Stimulated activated CD4-positive, alpha-beta T cell treated with anti-CD3 and anti-CD28 coated beads, TNF-alpha, amount 100 ng/mL, for 1 hour (primary cell): Measurements from ENCODE around the gene RPP40.
"Not testable (repeated sequence)": the region's sequence is repeated elsewhere in the genome, so short reads cannot be mapped to it uniquely, and the experiment has no call there.

Source experiments
- DNase-seq, 3 donors: peaks; one replicate each; pipeline ENCODE4 v3.0.0-alpha.2; 2020; ENCODE audit warnings: low read depth in 3 of 3, low spot score in 1 of 3

Gene RPP40, protein sequence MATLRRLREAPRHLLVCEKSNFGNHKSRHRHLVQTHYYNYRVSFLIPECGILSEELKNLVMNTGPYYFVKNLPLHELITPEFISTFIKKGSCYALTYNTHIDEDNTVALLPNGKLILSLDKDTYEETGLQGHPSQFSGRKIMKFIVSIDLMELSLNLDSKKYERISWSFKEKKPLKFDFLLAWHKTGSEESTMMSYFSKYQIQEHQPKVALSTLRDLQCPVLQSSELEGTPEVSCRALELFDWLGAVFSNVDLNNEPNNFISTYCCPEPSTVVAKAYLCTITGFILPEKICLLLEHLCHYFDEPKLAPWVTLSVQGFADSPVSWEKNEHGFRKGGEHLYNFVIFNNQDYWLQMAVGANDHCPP

DNA sequence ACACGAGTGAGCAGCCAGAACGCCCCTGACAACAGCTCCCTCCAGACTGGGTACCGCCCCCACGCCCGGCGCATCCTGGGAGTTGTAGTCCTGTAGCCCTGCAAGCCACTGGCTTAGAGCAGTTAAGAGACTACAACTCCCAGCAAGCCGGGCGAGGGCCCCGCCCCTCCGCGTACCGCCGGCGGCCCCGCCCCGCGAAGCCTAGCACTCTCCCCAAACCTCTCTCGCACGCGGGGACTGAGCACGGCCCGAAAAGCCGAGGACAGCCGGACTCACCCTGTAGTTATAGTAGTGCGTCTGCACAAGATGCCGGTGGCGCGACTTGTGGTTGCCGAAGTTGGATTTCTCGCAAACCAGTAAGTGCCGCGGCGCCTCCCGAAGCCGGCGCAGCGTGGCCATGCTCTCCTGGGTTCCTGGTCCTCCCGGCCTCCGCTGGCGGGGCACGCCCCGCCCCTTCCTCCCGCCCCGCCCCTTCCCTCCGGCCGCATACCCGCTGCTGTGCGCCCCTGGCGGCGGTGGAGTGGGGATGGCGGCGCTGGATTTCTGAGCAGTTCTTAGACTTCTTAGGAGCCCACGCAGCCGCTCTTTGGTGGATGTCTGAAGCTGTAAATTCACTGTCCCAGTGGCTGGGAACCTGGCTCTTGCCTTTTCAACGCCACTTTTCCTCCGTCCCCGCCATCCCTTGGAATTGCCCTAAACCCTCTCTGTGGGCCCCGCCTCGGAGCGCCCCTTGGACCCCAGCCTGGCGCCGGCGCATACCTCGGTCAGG is at the start of gene RPP40:
RPP40 (minus strand) TSS at position 434 of the 769 bp plus-strand sequence; CDS start at position 399, 35 bp downstream.
- peak; percentile 94 to 98 (median 95) for DNase-seq

DNA sequence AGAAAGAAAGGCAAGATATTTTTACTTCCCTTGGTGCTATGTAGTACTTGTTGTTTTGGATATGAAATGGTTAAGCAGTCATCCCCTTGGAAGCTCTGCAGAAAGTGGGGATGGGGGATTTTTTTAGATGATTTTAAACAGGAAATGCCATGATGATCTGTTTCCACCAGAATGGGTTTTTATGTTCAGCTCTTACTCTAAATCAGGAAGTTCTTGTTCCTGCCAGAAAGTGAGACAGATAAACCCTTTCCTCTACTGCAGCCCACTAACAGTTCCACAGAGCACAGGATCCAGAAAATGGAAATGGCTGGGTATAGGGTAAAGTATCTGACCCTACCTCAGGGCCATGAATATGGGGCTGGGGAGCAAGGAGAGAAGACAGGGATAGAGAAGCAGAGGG is 49.2 kb upstream of the RPP40 start:
- DNase-seq, result no peak

DNA sequence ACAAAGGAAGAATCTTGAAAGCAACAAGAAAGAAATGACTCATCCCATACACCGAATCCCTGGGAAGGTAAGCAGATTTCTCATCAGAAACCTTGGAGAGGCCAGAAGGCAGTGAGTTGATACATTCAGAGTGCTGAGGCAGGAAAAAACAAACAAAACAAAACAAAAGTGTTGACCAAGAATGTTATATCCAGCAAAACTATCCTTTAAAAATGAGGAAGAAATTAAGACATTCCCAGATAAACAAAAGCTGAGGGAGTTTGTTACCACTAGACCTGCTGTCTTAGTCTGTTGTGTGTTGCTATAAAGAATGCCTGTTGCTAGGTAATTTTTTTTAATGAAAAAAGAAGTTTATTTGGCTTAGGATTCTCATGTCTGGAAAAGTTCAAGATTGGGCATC is 47.6 kb upstream of the RPP40 start:
- DNase-seq, result no peak

DNA sequence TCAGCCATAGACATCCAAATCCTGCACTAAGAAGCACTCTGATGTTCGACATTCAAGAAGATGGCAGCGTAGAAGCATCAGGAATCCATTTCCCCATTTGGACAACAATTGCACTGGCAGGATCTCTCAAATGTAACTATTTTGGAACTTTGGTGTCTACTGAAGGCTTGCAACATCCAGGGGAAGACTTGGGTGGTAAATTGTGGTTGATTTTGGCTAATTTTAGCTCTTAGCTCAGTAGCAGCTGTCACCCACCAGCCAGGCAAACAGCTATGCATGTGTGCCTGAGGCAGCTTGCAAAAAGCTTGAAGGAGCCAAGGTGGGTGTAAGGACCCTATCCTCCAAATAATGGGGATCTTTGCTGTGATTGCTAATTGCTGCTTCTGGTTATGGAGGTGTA is 46.2 kb upstream of the RPP40 start:
- DNase-seq, result no peak

DNA sequence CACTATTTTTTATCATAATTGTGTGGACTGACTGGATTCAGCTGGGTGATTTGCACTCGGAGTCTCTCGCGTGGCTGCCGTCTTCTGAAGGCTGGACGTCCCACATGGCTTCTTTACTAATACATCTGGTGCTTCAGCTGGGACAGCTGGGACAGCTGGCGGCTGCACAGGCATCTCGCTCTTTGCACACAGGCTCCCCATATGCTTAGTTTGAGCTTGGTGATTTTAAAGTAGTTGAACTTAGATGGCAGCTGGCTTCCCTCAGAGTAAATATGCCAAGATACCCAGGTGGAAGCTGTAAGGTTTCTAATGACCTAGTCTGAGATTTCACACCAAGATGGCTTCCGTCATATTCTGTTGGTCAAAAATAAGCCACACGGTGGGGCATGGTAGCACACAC is 42.6 kb upstream of the RPP40 start:
- no peak for DNase-seq

DNA sequence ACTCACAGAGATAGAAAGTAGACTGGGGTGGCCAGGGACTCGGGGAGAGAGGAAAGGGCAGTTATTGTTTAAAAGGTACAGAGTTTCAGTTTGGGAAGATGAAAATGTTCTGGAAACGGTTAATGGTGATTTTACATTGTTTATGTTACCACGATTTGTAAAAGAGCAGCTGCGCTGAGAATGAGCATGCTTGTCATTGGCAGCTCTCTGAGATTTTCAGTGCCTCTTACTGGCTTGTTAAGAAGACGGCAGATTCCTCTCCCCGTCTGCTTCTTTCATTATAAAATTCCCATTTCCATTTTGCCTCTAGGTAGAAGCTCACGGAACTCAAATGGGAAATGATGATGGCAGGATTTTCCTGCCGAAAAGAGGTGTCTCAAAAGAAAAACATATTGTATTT is 41.6 kb upstream of the RPP40 start:
- no peak for DNase-seq

DNA sequence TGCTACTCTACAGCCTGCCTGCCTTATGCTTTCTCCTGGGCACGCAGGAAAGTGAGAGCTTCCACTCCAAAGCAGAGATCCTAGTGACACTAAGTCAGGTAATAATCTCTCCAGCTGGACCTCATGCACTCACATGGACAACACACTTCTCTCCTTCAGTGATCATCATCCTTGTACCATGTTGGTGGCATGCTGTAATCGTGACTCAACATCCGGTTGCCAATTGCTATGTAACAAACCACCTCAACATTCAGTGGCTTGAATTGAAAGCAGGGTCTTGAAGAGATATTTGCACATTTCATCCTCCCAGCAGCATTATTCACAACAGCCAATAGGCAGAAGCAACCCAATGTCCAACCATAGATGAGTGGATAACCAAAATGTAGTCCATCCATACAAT is 41.0 kb upstream of the RPP40 start:
- DNase-seq, result no peak

DNA sequence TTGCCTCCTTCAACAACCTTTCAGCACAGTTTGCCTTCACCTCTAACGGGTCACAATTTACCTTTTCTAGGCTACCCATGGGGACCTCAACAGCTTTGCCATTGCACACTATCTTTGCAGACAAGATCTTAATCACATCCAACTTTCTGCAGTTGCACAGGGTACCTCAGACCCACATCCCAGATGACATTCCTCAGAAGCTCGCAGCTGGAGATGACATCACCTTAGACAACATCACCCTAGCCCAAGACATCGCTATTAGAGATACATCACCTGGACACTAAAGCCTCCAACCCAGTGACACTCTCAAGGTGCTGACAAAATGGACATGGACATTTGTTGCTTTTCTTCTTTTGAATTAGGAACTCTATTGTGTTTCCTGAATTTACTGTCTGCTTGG is 38.6 kb upstream of the RPP40 start:
- no peak for DNase-seq

DNA sequence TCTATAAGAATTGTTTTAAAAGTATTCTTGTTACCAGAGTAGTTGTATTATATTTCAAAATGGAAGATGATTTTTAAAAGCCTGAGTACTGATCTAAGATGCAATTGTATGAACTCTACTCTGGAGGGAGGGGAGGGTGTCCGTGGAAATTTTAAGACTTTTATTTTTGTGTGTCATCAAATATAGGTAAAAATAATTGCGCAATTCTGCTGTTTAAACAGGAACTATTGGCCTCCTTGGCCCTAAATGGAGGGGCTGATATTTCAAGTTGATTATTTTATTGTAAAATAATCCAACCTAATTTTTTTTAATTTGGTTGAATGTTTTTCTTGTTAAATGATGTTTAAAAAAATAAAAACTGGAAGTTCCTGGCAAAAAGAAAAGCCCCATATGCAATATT is 38.1 kb upstream of the RPP40 start:
- DNase-seq, result no peak

DNA sequence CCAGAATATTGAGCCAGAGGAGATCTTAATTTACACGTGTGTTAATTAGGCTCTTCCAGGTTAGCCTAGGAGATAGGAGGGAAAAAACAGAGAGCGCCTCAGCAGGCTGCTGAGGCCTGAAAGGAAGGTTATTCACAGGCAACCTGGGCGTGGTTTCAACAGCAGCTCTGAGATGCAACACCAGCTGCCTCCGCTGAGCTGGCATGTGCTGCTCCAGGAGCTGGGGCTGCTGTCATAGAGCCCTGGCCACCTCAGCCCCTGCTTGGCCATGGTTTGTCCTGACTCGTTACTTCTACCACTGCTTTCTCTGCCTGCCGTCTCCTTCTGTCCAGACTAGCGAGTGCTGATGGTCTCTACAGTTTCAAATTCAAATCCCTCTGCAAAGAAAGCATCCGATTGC is 32.4 kb upstream of the RPP40 start:
- DNase-seq, result no peak

DNA sequence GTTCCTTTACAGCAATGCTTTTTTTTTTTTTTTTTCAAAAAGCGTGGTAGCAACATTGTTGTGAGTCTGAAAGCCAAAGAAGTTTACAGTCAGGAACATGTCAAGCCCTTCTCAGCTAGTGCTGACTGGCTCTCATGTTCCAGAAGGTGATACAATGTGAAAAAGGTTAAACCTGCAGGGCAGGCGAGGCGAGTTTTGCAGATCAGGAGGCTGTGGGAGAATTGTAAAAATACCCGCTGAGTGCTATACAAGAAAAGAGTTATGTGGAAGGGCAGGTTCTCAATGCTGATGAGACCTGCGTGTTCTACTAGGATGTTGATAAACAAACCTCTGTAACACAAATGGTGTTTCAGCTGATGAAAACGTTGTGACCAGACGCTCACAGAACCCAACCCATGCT is 30.9 kb upstream of the RPP40 start:
- no peak for DNase-seq

DNA sequence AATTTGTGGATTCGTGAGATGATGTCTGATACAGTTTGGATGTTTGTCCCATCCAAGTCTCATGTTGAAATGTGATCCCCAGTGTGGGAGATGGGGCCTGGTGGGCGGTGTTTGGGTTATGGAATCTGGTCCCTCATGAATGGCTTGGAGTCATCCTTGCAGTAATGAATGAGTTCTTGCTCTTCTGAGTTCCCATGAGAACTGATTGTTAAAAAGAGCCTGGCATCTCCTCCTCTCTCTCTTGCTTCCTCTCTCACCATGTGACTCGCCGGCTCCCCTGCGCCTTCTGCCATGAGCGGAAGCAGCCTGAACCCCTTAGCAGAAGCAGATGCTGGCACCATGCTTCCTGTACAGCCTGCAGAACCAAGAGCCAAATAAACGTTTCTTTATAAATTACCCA is 30.5 kb upstream of the RPP40 start:
- DNase-seq, result no peak

DNA sequence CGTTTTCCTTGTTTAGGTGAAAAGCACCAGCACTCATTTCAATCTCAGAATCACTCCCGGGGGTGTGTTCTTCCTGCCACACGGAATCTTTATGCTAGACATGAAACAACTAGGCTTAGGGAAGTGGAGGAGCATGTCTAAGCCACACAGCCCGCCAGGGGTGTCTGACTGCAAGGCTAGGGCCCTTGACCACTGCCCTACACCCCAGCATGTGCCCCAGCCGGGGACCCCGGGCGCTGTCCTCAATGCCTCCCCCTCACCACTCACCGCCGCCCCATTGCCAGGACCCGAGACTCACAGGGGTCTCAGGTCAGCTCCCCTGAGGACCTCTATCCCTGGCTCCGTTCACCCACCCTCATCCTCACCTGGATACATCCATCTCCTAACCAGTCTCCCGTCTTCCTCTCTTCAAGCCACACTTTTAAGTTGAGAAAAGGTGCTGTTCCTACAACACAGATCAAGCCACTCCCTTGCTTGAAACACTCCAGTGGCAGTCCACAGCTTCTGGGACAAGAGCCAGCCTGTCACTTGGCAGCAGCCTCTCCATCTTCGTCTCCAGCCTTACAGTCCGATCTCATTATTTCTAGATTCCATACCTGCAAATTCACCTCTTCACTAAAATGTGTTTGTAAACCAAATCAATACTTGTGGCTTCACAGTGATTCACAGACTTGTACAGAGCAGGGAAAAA is 29.5 kb upstream of the RPP40 start:
- not testable (repeated sequence) for DNase-seq

DNA sequence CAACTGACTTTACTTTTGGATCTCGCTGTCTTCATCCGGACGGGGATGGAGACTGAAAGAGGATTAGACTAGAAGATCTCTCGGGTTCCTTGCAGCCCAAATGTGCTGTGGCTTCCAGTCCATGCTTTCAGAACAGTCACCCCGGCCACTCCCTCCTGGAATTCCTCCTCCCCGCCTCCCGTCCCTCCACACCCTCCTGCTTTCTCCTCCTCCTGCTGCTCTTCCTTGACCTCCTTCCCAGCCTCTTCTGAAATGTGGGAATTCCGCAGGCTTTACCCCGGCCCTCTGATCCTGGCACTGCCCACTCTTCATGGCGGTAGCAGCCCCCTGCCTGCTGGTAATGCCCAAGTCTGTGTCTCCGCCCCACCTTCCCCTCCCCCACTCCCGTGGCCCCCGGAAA is 28.9 kb upstream of the RPP40 start:
- not testable (repeated sequence) for DNase-seq

DNA sequence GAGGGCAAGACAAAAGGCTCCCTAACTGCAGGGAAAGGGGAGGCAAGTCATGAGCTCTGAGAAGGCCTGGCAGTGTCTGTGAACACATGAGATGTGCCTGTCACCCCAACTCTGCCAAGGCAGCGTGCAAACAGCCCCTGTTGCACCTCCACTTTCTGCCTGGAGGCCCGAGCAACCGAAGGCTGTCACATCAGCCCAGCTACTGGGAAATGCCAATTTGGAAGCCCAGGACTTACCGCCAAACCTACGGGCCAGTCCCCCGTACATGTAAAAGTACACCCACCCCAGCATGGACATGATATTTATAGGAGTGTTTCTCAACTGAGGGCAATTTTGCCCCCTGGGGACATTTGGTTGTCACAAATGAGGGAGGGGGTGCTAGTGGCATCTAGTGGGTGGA is 27.3 kb upstream of the RPP40 start:
- no peak for DNase-seq

DNA sequence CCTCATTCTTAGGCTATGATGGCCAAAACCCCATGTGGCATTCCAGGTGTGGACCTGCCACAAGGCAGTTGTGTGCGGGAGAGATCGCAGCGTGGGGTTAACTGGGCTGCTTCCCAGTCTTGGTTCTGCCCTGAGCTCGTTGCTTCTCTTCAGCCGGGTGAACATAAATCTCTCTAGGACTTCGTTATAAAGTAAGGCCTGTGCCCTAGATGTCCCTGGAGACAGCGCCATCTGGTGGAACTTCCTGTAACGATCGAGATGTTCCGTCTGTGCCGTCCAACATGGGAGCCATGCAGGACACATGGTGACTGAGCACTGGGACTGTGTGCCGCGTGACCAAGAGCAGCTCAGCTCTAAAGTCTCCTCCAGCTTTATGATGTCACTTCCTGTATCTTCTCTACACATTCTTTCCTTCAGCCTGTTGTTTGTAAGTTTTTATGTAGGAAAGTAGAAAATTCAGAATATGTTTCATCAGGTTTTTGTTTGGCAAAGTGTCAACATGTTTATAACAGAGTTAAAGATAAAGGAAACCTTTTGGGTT is 26.8 kb upstream of the RPP40 start:
- DNase-seq, result peak; percentile 7 to 48 (median 33)

DNA sequence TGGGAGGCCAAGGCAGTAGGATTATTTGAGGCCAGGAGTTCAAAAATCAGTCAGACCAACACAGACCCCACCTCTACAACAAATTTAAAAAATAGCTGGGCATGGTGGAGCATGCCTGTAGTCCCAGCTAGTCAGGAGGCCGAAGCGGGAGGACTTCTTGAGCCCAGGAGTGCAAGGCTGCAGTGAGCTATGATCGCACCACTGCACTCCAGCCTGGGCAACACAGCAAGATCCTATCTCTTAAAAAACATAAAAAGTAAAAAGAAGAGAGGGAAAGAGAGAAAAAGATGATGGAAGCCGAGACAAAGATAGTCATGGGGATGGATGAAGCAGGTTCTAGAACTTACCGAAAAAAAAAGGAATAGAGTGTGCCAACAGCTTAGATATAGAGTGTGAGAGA is 25.8 kb upstream of the RPP40 start:
- DNase-seq, result no peak

DNA sequence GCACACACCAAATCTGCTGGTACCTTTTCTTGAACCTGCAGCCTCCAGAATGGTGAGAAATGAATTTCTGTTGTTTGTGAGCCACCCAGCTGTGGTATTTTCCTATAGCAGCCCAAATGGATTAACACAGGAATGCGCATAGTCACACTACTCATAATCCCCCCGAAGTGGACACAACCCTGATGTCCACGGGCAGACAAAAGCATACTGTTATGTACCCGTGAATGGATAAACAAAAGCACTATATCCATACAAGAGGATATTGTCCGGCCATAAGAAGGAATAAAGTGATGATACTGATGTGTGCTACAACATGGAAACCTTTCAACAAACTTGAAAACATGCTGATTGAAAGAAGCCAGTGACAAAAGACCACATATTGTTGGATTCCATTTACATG is 25.1 kb upstream of the RPP40 start:
- DNase-seq, result no peak

DNA sequence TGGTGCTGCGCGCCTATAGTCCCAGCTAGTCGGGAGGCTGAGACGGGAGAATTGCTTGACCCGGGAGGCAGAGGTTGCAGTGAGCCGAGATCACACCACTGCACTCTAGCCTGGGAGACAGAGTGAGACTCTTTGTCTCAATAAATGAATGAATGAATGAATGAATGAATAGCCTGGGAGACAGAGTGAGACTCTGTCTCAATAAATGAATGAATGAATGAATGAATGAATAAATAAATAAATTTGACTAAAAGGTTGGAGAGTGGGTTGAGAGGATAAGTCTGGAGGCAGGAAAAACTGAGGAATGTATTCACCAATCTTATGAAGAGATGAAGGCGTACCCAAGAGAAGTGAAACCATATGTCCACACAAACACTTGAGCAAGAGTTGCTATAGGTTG is 24.5 kb upstream of the RPP40 start:
- DNase-seq, result no peak

DNA sequence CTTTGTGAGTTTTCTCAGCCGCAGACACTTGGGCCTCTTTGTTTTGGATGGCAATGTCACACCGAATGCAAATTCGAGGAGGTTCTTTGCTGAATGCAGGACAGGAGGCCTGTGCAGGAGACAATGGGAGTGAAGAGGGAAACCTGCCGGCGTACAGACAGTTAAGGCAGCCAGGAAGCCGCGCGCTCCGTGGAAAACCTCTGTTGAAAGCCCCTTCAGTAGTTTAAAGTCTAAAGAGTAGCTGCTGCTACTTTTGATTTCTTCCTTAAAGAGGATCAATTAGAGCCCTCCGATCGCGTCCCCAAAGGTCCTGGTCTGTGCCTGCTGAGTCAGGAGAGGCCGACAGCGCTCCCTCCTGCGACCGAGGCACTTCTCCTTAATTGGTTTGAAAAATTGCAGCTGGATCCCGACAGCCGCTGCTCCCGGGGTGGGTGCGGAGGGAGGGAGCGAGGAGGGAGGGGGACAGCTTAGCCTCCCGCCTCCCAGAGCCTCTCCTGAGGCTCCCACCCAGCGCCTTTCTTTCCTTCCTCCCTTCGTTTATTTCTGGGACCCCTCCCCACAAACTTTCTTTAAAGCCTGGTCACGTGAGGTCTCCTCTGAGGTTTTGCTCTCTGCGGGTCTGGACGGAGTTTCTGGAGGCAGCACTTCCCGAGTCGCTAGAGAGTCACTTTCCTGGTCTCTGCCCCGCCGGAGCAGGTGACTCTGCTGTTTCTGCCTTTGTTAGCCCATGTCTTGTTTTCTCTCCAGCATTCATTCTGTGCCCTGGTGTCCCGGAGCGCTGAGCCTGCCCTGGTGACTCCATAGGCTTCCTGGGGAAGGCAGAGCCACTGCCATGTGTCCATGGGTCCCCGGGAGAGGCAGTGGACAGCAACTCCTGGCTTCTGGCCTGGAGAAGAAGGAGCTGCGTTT is 22.3 kb upstream of the RPP40 start:
- no peak for DNase-seq

DNA sequence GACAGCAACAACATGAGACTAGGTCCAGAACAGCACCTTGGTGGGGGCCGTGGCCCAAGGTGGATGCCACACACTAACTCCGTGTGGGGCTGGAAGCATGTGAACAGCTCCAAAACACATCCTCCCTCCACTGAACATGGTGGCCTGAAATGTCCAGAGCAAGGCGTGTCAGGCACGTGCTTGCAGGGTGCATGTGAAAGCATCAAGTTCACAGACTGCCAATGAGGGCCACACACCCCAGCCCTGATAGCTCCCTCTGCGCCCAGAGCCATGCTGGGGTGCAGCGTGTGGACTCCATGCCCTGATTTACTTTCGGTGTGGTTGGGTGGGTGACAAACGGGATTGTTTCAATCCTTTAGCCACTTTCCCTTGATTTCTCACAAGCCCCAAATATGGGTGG is 20.1 kb upstream of the RPP40 start:
- no peak for DNase-seq
